Activated CD4-positive, alpha-beta T cell treated with anti-CD3 and anti-CD28 coated beads for 4 hours (primary cell): Measurements from ENCODE around the gene ZDHHC11.

ENCODE experiments used
- DNase-seq, 2 donors: peaks; one replicate each; pipeline ENCODE4 v3.0.0-alpha.2; 2020

ZDHHC11 gene, protein sequence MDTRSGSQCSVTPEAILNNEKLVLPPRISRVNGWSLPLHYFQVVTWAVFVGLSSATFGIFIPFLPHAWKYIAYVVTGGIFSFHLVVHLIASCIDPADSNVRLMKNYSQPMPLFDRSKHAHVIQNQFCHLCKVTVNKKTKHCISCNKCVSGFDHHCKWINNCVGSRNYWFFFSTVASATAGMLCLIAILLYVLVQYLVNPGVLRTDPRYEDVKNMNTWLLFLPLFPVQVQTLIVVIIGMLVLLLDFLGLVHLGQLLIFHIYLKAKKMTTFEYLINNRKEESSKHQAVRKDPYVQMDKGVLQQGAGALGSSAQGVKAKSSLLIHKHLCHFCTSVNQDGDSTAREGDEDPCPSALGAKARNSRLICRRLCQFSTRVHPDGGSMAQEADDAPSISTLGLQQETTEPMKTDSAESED

DNA sequence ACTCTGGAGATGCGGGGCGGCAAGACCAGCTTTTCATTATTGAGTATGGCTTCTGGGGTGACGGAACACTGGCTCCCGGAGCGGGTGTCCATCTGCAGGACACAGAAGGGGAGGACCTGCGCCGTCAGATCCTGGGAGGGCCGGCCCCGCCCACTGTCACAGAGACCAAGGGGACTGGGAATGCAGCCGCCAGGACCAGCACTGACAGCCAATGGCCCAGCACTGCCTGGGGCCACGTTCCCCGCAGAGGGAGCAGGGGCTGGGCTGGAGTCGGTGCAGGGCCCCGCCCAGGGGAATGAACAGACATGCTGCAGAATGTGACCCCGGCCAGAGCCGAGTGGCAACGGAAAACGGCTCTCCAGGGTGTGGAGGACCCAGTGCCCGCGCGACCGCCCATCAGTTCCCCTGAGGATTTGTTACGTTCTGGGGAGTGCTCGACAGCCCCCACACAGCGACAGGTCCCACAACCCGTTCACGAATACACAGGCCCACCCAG lies at the start of gene ZDHHC11:
TSS of gene ZDHHC11 (minus strand) at position 476 of the 496 bp plus-strand sequence. CDS start at position 92, 384 bp downstream.
- DNase-seq, result no peak

GRCh38 chr5:893711-894110 lies 42.9 kb upstream of the ZDHHC11 start:
- DNase-seq, result no peak

- DNase-seq, result no peak
These were observed 42.3 kb upstream of the ZDHHC11 start for GRCh38 chr5:893137-893506.

DNA sequence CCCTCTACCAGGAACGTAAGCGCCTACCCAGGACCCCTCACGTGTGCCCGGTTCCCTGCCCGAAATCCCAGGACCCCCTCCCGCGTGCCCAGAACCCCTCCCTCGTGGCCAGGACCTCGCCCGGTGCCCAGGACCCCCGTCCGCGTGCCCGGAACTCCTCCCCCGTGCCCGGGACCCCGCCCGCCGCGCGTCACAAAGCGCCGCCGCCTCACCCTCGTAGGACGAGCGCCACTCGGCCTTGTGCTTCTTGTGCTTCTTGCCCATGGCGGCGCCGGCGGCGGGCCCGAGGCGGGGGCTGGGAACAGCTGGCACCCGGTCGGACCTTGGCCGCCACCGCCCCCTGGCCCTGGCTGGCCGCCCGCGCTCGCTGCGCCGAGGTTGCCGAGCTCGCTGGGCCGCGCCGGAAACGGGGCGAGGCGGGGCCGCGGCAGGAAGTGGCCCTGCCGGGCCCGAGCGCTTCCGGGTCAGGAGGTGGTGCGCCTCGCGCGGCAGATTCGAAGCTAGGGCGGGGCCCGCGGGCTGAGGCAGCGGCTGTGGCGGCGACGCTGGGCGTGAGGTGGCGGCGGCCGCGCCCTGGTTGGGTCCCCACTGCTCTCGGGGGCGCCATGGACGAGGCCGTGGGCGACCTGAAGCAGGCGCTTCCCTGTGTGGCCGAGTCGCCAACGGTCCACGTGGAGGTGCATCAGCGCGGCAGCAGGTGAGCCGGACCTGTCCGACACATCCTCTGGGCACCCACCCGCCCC lies 41.8 kb upstream of the ZDHHC11 start, which contains the start of the genes BRD9 and TRIP13:
TSS of gene BRD9 (minus strand) at position 408 of the 743 bp plus-strand sequence. CDS start at position 264, 144 bp downstream.
TSS of gene TRIP13 (plus strand) at position 491 of the 743 bp plus-strand sequence. CDS start at position 606, 115 bp downstream.
- peak; percentile 78 to 80 for DNase-seq

DNA sequence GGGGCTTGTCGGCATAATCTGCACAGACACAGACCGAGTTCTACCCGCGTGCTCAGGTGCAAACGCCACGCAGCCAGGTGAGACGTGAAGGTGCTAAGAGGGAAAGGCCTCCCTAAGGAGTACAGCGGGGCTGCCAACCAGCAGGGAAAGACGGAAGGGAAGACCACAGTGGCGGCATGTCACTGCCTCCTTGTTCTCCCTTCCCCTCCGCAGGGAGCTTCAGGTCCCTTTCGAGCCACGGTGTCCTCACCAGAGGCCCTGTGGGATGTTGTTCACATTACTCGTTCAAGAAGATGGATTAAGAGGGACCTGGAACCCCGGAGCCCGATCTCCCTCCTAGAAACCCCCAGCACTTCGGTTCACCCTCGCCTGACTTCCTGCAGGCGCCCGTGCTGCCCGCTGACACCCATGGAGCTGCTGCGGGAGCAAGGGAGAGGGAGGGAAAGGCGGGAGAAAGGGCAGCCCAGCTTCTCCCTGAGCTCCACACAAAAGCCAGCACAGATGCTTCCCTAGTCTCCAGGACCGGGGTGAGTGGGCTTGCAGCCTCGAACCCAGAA lies 41.1 kb upstream of the ZDHHC11 start:
- DNase-seq, result no peak

DNA sequence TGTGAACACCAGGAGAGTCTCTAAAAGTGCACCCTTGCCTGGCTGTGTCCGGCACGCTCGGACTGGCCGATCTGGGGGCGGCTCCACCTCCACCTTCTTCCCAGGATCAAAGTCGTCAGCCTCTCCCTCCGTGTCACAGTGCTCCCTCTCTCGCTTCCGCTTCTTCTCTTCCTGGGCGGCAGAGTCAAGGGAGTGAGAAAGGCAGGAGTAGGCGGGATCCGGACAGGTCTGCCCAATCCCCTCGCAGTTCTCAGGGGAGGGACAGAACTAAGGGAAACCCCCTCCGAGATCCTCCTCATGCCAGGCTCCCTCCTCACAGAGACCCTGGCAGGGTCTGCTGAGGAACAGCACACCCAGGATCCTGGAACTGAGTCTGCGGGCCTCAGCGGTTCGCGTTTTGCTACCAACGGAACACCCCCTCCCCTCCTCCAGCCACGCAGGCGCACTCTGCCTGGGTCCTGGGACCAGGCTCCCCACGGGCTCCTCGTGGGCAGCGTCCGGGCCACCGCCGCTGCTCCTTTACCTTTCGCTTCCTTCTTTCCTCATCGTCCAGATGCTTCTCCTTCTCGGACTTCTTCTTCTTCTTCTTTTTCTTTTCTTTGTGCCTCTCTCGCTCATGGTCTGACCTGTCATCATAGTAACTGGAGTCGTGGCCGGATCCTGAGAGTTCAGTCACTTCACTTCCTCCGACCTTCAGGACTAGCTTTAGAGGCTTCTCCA lies 40.5 kb upstream of the ZDHHC11 start:
- DNase-seq, result no peak

GRCh38 chr5:889075-889710 lies 38.4 kb upstream of the ZDHHC11 start:
- no peak for DNase-seq

DNA sequence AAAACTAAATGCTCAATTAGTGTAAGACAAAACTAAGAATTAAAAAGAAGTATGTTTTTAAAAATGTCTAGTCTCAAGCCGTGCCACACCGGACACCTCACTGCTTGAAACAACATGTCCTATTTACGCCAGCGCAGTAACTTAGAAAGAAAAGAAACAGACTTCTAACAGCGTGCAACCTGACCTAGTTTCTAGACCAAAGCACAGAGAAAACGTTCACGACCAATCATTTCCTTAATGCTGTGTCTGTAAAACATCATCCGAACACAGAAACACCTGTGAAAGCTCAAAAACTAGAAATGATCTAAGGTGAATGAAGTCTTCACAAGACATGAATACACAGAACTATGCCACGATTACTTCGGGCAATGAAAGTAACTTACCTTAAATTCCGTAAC lies 37.9 kb upstream of the ZDHHC11 start:
- no peak for DNase-seq

- DNase-seq, result no peak
These were observed 37.3 kb upstream of the ZDHHC11 start for GRCh38 chr5:887947-888637.

DNA sequence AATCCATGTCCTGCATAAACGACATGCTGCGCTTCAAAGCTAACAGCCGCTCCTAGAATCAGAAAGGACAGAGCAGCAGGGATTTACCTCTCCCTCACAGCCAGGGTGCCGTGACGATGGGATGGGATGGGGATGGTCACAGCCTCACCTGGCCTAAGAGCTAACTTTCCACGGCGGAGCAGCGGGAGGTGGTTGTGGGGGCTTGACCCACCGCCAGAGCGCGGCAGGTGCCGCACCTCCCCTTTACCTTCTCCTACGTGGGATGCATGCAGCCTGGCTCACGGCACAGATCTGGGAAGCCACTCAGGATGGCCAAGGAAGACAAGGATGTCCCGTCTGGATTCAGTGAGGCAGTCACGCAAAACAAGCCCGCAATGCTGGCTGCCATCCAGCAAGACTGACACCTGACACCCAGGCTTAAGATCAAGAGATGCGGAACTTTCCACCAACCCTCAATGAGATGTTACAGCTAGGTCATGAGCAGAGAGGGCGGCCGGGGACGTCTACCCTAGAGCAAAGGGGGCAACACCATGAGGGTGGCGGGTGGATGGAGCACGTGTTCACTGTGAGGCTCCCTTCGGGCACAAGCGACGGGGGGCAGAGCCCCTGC lies 36.0 kb upstream of the ZDHHC11 start:
- no peak for DNase-seq

DNA sequence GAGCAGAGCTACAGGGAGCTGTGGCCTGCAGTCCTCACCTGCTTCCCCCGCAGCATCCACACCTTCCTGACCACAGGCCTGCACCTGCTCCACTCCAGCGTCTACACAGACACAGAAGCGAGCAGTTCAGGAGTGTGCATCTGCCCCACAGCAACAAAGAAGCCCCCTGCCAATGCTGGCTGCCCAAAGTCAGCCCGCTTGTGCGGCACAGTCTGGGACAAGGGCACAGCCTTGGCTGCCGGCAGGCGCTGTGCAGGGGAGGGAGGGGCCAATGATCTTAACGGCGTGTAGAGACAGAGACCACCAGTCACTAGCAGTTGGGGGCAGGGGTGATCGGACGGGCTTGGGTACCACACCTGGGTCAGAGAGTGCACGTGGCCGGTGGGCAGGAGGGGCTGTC lies 35.2 kb upstream of the ZDHHC11 start:
- DNase-seq, result no peak

- no peak for DNase-seq
These were observed 34.7 kb upstream of the ZDHHC11 start for GRCh38 chr5:885529-885928.

- DNase-seq, result no peak
These were observed 34.3 kb upstream of the ZDHHC11 start for GRCh38 chr5:885127-885442.

DNA sequence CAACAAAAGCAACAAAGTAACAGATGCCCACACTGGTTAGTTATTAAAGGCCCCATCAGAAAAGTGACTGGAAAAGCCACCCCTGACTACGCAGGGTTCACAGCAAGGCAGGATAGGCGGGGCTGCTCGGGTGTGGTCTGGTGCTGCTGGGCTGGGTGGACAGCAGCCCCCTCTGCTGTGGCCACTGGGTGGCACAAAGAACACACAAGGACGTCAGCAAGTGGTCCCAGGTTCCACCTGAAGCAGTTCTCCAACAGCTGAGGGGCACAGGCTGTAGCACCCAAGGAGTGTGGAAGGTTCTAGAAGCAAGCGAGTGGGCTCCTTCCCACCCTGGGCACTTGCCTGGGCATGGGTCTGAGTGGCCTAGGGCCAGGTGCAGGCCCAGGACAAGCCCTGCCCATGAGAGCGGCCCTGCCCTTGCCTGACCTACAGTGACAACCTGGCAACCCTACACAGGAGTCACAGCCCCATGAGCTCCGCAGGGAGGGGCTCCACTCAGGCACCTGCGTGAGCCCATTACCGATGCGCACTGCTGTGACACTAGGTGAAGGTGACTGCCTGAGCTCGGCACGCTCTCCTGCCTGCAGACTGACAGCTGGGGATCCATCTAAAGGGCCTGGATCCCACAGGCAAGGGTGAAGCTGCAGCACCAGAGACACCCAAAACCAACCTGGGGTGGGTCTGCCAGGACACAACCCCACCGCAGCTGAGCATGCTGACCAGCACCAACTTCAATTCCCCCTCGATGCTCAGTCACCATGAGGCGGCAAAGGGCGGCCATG lies 33.8 kb upstream of the ZDHHC11 start:
- DNase-seq, result no peak

DNA sequence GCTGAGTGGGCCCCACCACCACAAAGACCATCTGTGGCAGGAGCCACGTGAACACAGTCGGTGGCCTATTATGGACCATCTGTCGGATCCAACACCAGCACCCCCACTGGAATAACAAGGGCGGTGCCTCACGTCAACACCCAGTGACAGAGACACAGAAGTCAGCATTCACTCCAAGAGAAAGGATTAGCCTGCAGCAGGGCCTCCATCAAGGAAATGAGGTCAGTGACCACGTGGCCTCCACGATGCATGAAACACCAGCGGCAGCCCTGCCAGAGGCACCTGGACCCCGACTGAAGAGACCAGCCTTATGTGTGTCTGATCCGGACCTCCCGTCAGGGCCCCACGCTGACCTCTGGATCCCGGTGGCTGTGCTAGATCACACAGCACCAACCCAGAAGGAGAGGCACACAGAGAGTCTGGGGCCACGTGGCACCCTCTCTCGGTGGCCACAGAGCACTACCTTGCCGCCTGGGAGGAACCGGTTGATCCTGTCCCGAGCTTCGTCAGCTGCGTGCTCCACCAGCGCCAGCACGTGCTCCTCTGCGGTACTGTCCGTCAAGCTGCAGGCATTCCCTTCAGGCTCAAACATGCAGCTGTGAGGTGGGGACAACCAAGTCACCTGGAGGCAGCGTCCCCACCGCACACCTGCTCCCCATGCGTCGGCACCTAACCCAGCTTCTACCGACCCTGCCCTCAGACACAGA lies 32.8 kb upstream of the ZDHHC11 start:
- no peak for DNase-seq

- no peak for DNase-seq
These were observed 31.7 kb upstream of the ZDHHC11 start for GRCh38 chr5:882253-883183.

DNA sequence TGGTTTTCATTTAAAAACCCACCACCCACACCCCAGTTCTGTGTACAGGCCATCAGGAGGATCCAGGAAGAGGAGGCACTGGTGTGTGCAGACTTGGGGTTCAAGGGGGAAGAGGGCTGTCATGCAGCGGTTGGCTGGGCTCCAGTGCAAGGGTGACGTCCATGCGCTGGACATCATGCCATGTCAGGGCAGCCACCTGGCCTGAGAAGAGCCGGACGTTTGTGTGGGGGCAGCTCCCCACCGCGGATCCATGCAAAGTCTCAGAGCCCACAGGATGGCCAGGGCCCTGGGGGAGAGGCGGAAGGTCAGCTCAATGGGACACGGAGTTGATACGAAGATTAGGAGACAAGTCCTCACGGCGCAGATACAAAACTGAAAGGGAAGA lies 30.8 kb upstream of the ZDHHC11 start:
- no peak for DNase-seq

GRCh38 chr5:880816-881550 lies 30.2 kb upstream of the ZDHHC11 start:
- no peak for DNase-seq
